ENCODE measurements around the gene ZNF282. TPM values are rescaled to one million over a fixed set of nuclear protein-coding genes. Genes with fewer than 3 reads are reported as not detected.

ZNF282 gene
- polyA plus RNA-seq, result 1 to 10 TPM in 2 of 3 donors, under 1 TPM in 1; 0.54 to 2.3 (median 1.2) TPM

DNA sequence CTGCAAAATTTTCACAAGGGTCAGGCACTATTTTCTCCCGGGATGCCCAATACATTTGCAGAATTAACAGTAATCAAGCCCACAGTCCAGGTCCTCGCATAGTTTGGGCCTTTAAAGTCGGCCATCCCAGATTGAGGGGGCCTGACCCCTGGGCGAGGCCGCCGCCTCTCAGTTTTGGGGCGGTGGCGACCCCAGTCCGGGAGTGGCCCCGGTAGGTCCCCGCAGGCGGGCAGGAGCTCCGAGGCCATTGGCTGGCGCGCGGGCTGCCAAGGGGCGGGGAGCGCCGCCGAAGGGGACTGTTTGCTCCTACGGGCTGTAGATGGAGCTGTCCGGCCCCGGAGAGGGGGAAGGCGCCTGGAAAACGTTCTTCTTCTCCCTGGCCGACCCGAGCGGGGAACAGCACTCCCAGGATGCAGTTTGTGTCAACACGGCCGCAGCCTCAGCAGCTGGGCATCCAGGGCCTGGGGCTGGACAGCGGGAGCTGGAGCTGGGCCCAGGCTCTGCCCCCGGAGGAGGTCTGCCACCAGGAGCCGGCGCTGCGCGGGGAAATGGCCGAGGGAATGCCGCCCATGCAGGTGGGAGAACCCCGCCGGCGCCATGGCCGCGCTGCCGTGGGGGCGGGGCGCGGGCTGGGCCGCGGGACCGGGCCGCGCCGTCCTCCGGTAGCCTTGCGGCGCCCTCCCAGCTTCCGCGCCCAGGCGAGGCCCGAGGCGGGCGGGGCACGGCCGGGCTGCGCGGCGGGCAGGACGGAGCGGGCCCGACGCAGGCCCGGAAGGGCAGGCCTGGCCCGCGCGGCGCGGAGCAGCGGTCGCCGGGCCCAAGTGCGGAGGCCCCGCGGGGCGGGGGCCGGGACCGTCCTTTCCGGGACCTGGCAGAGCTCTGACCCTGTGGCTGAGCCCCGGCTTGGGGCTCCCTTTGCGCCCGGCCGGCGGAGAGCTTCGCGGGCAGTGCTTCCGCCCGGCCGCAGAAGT, at the start of gene ZNF282:
Gene ZNF282 (plus strand): TSS at position 367 of the 971 bp plus-strand sequence. CDS start 44 bp downstream, at position 411.
- peak; percentile 62 to 68 (median 68) for DNase-seq
- Mint-ChIP-seq H3K9me3 (no peaks in the 10 kb centered on the region), H3K4me1 (peaks cover 40 to 53% of the 10 kb centered on the region in 2 donors), H3K4me3 (peak within 1 kb of the TSS; percentile 87 to 93 (median 90)), H3K27ac (peak within 1 kb of the TSS; percentile 82 to 91 (median 88)), H3K27me3 (ENCODE audit: low read depth in 3 of 3) (peaks cover 5 to 8% (median 6%) of the 10 kb centered on the region in 3 donors), H3K36me3 (peaks cover 12 to 15% (median 13%) of the 10 kb centered on the region in 3 donors)

DNA sequence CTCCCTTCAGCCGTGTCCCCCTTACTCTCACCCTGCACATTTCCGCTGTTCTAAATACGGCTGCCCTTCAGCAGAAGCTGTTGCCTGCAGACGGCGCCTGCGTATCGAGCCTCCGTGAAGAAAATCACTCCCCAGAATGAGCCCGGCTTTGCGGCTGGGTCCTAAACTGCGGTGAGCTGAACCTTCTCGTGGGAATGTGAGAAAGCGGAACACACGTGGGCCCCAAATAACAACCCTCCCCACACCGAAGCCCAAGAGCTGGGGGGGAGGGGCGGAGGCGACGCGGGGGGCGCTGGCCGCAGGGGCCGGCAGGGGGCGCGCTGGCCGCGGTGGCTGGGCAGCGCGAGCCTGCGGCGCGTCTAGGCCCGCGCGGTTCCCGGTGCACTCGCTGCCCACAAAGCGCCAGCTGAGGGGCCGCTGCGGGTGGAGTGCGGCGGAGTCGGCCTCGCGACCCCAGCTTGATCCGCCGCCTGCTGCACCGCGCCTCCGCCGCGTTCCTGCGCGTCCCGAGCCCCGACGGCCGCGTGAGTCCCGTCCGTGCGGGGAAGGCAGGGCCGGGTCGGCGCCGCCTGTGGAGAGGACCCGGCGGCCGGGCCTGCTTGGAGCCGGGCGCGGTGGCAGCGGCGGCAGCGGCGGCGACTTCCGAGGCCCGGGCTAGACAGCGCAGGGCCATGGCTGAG, 48.1 kb upstream of the ZNF282 start, which contains the start of gene ZNF398:
Gene ZNF398 (plus strand): TSS at position 382 of the 680 bp plus-strand sequence. CDS start 290 bp downstream, at position 672.
- Mint-ChIP-seq H3K9me3 (no peaks in the 10 kb centered on the region), H3K4me1 (peaks cover 27 to 35% of the 10 kb centered on the region in 2 donors), H3K27ac (peak within 1 kb of the TSS; percentile 85 to 94 (median 93)), H3K27me3 (ENCODE audit: low read depth in 3 of 3) (peaks cover 5 to 12% (median 9%) of the 10 kb centered on the region in 3 donors), H3K4me3 (peak within 1 kb of the TSS; percentile 86 to 97 (median 91)), H3K36me3 (no peaks in the 10 kb centered on the region)
- peak; percentile 82 to 85 (median 84) for DNase-seq

DNA sequence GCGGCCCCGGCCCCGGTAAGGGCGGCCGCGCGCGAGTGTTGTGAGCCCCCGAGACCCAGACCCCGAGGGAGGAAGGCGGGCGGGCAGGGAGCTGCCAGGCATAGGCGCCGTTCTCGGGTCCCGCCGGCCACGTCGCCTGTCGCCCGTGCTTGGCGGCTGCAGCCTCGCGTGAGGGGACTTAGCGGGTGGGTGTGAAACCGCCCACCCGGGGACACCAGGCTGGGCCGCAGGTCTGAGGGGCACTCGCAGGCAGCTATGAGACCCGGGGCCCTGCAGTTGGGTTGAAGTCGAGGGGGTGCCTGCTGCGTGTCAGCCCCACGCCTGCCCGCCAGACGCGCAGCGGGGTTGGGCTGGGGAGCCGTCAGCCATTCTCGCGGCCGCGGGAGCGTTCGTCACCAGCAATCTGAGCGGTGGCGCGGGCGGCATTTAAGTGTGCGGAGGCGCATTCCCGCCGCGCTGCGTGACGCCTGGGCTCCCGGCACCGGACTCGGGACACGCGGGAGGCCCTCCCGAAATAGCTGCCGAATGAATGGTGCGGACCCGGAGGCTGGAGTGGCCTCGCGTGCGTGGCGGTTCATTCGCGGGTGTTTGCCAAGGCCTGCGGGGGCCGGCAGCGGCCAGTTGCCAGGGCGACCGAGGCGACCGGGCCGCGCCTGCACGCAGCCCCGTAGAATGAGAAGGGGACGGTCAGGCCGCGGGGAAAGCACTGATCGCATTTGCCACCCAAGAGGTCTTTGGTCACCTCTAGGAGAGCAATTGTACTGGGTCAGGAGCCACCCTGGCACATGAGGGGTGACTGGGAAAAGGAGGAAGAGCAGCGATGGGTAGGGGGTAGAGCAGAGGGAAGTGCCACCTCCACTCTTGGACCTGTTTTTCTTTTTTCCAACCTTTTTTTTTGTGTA, 47.3 kb upstream of the ZNF282 start:
- DNase-seq, result peak; percentile 72 to 74 (median 73)
- Mint-ChIP-seq H3K27me3 (ENCODE audit: low read depth in 3 of 3) (peaks cover 5 to 10% (median 9%) of the 10 kb centered on the region in 3 donors), H3K9me3 (no peaks in the 10 kb centered on the region), H3K36me3 (no peaks in the 10 kb centered on the region), H3K4me1 (peaks cover 27 to 35% of the 10 kb centered on the region in 2 donors), H3K4me3 (peak overlapping the region; percentile 74 to 91 (median 82)), H3K27ac (peak overlapping the region; percentile 75 to 89 (median 85))

DNA sequence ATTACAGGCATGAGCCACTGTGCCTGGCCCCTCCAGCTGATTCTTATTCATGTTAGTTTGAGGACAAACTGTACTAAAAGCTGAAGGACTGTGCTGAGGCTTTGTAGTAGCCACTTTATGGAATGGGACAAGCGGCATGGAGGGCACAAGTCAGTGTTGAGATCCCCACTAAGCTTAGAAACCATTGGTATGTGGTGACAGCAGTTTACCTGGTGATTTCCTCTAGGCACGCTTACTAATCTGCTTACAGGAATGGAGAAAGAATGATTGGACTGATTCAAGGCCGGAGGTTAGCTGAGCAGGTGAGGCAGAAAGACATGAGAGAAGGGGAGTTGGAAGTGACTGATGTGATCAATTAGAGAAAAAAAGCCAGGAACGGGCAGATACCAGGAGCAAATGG, 44.4 kb upstream of the ZNF282 start:
- no peak overlapping the region for H3K4me3 Mint-ChIP-seq
- H3K4me1 Mint-ChIP-seq, result peaks cover 24 to 36% of the 10 kb centered on the region in 2 donors
- DNase-seq, result no peak
- H3K27ac Mint-ChIP-seq, result peak overlapping the region in 2 of 6 donors; percentile 17 to 21
- peaks cover 6 to 12% (median 11%) of the 10 kb centered on the region in 3 donors for H3K36me3 Mint-ChIP-seq
- H3K9me3 Mint-ChIP-seq, result no peaks in the 10 kb centered on the region
- peaks cover 6 to 10% (median 7%) of the 10 kb centered on the region in 3 donors for H3K27me3 Mint-ChIP-seq (ENCODE audit: low read depth in 3 of 3)

DNA sequence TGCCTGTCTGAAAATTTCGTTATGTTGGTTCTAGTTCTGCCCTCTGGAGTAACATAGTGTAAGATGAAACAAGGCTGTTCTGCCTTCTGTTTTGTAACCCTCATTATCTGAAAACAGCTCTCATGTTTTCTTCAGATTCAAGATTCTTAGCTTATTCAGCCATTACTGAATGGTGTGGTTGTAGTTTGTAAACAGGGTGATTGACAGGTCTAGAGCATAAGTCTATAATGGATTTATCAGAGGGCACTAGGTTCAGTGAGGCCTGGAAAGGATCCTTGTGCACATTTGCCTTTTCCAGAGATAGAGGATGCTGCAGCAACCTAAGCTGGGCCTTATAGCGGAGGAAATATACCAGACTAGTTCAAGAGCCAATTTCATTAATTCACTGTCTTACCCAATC, 42.0 kb upstream of the ZNF282 start:
- DNase-seq, result no peak
- peak overlapping the region in 1 of 6 donors; percentile 1 for H3K27ac Mint-ChIP-seq
- no peak overlapping the region for H3K4me3 Mint-ChIP-seq
- H3K27me3 Mint-ChIP-seq (ENCODE audit: low read depth in 3 of 3), result peaks cover 2 to 4% (median 3%) of the 10 kb centered on the region in 3 donors
- H3K9me3 Mint-ChIP-seq, result no peaks in the 10 kb centered on the region
- peaks cover 16 to 36% of the 10 kb centered on the region in 2 donors for H3K4me1 Mint-ChIP-seq
- H3K36me3 Mint-ChIP-seq, result peaks cover 14 to 23% (median 16%) of the 10 kb centered on the region in 3 donors

DNA sequence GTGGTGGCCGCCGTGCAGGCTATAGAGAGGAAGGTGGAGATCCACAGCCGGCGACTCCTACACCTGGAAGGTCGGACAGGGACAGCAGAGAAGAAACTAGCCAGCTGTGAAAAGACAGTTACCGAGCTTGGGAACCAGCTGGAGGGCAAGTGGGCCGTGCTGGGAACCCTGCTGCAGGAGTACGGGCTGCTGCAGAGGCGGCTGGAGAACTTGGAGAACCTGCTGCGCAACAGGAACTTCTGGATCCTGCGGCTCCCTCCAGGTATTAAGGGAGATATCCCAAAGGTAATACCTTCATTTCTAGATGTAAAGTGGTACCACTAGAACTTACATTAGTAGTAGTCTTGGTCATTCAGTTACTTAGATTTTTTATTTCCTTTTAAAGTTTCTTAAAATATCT, 41.3 kb upstream of the ZNF282 start:
- H3K4me3 Mint-ChIP-seq, result no peak overlapping the region
- H3K27ac Mint-ChIP-seq, result no peak overlapping the region
- no peak for DNase-seq
- peaks cover 2% of the 10 kb centered on the region in 3 donors for H3K27me3 Mint-ChIP-seq (ENCODE audit: low read depth in 3 of 3)
- H3K36me3 Mint-ChIP-seq, result peaks cover 14 to 23% (median 16%) of the 10 kb centered on the region in 3 donors
- H3K9me3 Mint-ChIP-seq, result no peaks in the 10 kb centered on the region
- H3K4me1 Mint-ChIP-seq, result peaks cover 10 to 31% of the 10 kb centered on the region in 2 donors

DNA sequence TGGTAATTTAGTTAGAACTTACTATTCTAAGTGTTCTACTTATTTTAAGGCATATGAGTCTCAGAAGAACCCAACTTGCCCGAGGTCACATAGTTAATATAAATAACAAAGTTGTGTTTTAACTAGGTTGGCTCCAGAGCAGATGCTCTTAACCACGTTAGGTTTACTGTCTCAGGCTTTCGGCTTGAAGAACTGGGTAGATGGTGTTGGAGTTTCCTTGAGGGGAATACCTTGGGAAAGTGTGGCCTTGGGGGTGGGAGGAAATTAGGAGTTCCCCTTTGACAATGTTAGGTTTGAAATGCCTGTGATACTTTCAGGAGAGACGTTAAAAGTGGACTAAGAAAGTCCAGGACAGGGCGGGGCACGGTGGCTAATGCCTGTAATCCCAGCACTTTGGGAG, 38.4 kb upstream of the ZNF282 start:
- Mint-ChIP-seq H3K27ac (peak overlapping the region in 1 of 6 donors; percentile 23), H3K9me3 (no peaks in the 10 kb centered on the region), H3K4me3 (no peak overlapping the region), H3K27me3 (ENCODE audit: low read depth in 3 of 3) (peaks cover 0 to 2% (median 0%) of the 10 kb centered on the region in 3 donors), H3K36me3 (peaks cover 14 to 23% (median 16%) of the 10 kb centered on the region in 3 donors), H3K4me1 (peaks cover 7 to 27% of the 10 kb centered on the region in 2 donors)
- DNase-seq, result no peak

DNA sequence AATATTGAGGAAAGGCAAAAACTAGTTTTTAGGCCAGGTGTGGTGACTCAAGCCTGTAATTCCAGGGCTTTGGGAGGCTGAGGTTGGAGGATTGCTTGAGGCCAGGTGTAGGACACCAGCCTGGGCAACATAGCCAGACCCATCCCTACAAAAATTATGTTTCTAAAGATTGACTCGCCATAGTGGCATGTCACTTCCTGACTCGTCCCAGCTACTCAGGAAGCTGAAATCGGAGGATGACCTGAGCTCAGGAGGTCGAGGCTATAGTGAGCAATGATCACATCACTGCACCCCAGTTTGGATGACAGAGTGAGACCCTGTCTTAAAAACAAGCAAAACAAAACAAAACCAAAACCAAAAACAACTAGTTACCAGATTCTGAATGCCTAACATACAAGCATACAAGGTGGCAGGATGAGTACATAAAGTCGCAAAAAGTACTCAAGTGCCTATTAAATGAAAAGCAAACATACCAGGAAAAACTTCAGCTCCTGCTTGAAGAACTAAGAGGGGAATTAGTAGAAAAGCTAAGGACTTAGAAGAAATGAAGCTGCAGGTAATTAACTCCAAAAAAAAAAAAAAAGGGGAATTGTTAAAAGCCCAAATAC, 34.0 kb upstream of the ZNF282 start:
- DNase-seq, result no peak
- H3K27me3 Mint-ChIP-seq (ENCODE audit: low read depth in 3 of 3), result no peaks in the 10 kb centered on the region
- peaks cover 7 to 33% of the 10 kb centered on the region in 2 donors for H3K4me1 Mint-ChIP-seq
- H3K27ac Mint-ChIP-seq, result peak overlapping the region in 5 of 6 donors; percentile 35 to 58 (median 45)
- H3K36me3 Mint-ChIP-seq, result peaks cover 6 to 22% (median 9%) of the 10 kb centered on the region in 3 donors
- no peak overlapping the region for H3K4me3 Mint-ChIP-seq
- no peaks in the 10 kb centered on the region for H3K9me3 Mint-ChIP-seq

DNA sequence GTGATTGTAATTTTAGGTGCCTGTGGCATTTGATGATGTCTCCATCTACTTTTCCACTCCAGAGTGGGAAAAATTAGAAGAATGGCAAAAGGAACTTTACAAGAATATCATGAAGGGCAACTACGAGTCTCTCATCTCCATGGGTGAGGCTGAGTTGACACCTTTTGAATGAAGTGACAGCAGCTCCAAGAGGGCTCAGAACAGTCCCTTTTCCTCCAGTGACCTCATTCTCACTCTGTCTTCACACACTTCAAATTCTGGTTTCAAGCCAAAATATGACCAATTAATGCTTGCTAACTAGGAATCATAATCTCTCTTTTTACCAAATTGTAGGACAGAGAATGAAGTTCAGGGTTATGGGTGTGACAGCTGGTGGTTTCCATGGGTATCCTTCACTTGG, 29.2 kb upstream of the ZNF282 start:
- H3K27ac Mint-ChIP-seq, result peak overlapping the region in 5 of 6 donors; percentile 3 to 72 (median 29)
- no peaks in the 10 kb centered on the region for H3K27me3 Mint-ChIP-seq (ENCODE audit: low read depth in 3 of 3)
- no peak overlapping the region for H3K4me3 Mint-ChIP-seq
- H3K4me1 Mint-ChIP-seq, result peaks cover 9 to 18% of the 10 kb centered on the region in 2 donors
- DNase-seq, result no peak
- no peaks in the 10 kb centered on the region for H3K9me3 Mint-ChIP-seq
- peaks cover 0 to 33% (median 15%) of the 10 kb centered on the region in 3 donors for H3K36me3 Mint-ChIP-seq

DNA sequence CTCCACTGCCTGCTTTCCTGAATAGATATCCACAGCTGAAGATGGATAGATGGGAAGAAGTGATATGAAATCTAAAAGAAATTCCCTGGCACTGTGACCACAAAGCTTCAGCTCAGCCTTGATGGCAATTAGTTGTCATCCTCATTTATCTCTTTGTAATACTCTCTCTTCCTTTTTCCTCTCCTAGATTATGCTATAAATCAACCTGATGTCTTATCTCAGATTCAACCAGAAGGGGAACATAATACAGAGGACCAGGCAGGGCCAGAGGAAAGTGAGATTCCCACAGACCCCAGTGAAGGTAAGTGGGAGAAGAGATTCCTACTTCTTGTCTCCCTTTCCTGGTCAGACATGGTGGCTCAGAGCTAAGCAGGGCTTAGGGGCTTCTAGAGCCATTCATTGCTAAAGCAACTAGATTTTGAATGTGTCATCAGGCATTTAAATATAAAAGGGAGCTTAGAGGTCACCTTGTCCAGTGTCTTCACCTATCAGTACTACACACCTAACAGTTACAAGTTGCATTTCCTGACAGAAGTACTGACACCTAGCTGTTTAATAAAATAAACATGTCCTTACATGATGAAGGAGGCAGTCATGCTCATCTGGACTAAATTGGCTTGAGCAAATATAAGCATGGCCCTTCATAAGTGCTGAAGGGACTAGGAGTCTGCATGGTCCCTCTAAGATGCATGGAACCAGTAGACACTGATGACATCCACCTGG, 28.6 kb upstream of the ZNF282 start:
- Mint-ChIP-seq H3K36me3 (peaks cover 0 to 34% (median 15%) of the 10 kb centered on the region in 3 donors), H3K4me3 (no peak overlapping the region), H3K27me3 (ENCODE audit: low read depth in 3 of 3) (no peaks in the 10 kb centered on the region), H3K9me3 (no peaks in the 10 kb centered on the region), H3K27ac (peak overlapping the region in 4 of 6 donors; percentile 29 to 72 (median 36)), H3K4me1 (peaks cover 5 to 15% of the 10 kb centered on the region in 2 donors)
- DNase-seq, result no peak

DNA sequence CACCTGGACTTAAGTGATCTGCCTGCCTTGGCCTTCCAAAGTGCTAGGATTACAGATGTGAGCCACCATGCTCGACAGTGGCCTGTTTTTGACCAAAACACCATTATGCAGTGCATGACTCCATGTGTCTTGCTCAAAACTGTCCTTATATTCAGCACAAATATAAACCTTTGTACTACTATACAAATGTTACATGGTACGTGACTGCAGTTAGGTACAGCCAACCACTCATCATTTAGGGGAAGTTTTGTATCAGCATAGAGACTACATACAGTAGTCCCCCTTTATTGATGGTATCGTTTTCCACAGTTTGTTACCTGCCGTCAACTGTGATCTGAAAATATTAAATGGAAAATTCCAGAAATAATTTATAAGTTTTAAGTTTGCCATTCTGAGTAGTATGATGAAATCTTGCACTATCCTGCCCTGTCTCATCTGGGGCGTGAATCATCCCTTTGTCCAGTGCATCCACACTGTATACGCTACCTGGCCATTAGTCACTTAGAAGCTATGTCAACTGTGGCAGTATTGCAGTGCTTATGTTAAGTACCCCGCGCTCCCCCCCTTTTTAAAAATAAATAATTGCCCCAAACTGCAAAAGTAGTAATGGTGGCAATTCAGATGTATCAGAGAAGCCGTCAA, 23.3 kb upstream of the ZNF282 start:
- peaks cover 8 to 12% of the 10 kb centered on the region in 2 donors for H3K4me1 Mint-ChIP-seq
- no peak overlapping the region for H3K4me3 Mint-ChIP-seq
- H3K27ac Mint-ChIP-seq, result peak overlapping the region in 4 of 6 donors; percentile 1 to 58 (median 22)
- no peaks in the 10 kb centered on the region for H3K9me3 Mint-ChIP-seq
- H3K27me3 Mint-ChIP-seq (ENCODE audit: low read depth in 3 of 3), result no peaks in the 10 kb centered on the region
- no peak for DNase-seq
- H3K36me3 Mint-ChIP-seq, result peaks cover 8 to 34% (median 18%) of the 10 kb centered on the region in 3 donors

Measured in immature natural killer cell (primary cell).